NCI-H1105 (cell line): ENCODE measurements around the gene PDSS2.
"Not testable (repeated sequence)": the region's sequence is repeated elsewhere in the genome, so short reads cannot be mapped to it uniquely, and the experiment has no call there.

Experiments used
- DNase-seq: peaks from one replicate; lab custom pipeline; 2025; lab: John Stamatoyannopoulos, UW

PDSS2 gene, protein sequence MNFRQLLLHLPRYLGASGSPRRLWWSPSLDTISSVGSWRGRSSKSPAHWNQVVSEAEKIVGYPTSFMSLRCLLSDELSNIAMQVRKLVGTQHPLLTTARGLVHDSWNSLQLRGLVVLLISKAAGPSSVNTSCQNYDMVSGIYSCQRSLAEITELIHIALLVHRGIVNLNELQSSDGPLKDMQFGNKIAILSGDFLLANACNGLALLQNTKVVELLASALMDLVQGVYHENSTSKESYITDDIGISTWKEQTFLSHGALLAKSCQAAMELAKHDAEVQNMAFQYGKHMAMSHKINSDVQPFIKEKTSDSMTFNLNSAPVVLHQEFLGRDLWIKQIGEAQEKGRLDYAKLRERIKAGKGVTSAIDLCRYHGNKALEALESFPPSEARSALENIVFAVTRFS

GRCh38 chr6:107459283-107460082 lies at the start of gene PDSS2:
TSS of gene PDSS2 (minus strand) at chr6:107459564. CDS start at chr6:107459285, 279 bp downstream.
- peak; percentile 93 for DNase-seq

- no peak for DNase-seq
Measured at GRCh38 chr6:107506145-107506544, 46.8 kb upstream of the PDSS2 start.

- DNase-seq, result no peak
Measured at GRCh38 chr6:107504270-107505026, 45.1 kb upstream of the PDSS2 start.

DNA sequence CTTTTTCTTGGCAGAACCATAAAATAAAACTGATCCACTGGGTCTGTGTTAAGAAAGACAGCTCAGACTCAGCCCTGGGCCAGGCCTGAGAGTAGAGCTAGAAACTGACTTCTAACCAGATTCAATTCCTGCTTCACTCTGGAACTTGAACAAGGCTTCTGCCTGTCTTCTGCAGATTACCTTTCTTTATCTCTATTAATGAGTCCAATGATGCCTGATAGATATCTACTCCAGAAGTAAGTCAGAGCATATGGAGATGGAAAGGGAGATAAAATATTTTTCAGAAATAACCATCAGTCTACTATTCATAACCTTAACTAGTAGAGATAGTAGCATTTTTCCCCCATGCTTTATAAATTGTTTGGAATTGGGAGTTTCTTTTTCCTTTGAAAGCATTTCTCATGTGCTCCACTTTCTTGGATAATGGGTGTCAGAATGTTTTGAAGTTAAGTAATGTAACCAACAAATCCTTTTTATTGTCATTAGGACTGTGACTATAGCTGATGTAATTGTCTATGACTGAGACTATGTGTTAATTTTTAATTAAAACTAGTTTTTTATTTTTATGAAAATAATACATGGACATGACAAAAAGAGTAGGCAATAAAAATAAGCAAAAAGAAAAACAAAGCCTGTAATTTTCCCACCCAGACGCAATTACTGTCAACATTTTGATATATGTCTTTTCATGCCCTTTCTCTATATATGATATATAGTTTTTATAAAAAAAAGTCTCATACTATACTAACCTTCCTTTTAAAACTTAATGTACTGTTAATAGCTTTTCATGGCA lies 37.7 kb upstream of the PDSS2 start:
- DNase-seq, result no peak

GRCh38 chr6:107495971-107496370 lies 36.6 kb upstream of the PDSS2 start:
- DNase-seq, result no peak

- no peak for DNase-seq
Measured at GRCh38 chr6:107495196-107495643, 35.9 kb upstream of the PDSS2 start.

- peak; percentile 26 for DNase-seq
Measured at GRCh38 chr6:107493158-107494057, 34.0 kb upstream of the PDSS2 start.

DNA sequence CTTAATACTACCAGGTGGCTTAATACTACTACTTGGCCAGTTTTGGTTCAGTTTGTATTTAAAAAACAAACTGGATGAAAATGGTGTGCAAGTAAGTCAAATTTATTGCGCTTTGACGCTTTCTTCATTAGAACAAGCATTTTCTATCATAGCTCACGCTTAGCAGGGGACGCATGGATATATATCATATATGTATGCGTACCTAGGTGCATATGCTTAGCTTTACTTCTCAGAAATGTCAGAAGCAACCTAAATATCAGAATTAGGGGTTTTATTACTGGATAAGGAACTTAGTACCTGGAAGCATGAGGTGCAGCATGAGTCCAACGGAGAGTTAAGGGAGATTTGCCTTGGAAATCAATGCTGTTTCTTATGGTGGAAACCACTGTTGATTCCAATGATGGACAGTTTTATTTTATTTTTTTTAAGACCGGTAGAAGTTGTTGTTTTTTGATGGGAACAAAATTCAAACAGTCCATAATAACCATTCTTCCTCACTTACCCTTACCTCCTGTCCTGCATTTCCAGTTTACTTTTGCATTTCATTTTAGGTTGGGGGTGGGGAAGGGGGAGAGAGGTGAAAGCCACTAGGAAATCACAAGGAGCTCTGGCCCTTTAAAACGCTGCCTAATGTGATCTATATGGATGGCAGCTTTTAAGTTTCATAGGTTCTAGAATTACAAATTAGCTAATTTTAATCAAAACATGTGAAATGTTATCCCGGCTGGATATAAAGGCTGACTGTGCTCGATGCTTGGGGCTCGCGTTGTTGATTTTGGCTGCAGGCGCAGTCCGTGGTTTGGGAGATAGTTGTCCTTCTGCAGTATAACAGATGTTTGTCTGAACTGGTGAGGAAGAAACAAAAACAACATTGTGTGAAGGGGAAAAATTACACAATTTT lies 32.6 kb upstream of the PDSS2 start:
- DNase-seq, result peak; percentile 1

DNA sequence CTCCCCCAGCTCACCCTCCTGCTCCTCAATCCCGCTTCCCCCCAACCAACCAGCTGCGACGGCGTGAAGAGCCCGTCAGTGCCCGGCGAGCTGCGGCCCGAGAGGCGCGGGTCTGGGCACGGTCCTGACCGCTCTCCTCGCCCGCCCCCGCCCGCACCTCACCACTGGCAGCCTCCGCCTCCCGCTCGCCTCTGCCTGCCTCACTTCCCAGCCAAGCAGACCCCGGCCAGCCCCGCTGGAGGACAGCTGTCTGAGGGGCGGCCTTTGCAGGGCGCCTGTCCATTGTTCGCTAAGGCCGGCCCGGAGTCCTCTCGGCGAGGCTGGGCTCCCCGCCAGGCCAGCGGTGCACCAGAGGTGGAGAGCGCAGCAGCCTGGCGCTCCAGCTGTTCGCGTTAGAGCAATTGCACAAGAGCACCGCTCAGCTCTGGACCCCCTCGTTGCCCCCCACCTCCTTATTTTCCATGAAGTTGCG lies 31.8 kb upstream of the PDSS2 start:
- DNase-seq, result peak; percentile 27

DNA sequence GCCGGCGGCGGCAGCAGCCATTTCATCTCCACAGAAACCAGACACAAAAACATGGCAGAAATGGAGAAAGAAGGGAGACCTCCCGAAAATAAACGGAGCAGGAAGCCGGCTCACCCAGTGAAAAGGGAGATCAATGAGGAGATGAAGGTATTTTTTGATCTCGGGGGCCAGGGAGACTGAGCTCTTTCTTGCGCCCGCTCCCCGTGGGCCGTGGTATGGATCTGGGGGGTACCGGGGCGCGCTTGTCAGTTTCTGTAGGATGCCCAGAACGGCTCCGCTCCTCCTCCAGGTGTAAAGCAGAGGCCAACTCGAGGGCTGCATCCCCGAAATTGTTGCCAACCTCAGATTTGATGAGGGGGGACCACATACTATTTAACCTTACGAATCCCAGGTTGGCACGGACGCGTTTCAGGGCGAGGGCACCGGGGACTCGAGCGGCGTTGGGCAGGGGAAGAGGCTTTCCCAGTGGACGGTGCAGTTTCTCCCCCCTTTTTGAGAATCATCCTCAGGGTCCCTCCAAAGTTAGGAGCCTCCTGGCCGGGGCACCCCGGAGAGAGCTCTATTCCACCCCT lies 31.3 kb upstream of the PDSS2 start:
- DNase-seq, result peak; percentile 43

DNA sequence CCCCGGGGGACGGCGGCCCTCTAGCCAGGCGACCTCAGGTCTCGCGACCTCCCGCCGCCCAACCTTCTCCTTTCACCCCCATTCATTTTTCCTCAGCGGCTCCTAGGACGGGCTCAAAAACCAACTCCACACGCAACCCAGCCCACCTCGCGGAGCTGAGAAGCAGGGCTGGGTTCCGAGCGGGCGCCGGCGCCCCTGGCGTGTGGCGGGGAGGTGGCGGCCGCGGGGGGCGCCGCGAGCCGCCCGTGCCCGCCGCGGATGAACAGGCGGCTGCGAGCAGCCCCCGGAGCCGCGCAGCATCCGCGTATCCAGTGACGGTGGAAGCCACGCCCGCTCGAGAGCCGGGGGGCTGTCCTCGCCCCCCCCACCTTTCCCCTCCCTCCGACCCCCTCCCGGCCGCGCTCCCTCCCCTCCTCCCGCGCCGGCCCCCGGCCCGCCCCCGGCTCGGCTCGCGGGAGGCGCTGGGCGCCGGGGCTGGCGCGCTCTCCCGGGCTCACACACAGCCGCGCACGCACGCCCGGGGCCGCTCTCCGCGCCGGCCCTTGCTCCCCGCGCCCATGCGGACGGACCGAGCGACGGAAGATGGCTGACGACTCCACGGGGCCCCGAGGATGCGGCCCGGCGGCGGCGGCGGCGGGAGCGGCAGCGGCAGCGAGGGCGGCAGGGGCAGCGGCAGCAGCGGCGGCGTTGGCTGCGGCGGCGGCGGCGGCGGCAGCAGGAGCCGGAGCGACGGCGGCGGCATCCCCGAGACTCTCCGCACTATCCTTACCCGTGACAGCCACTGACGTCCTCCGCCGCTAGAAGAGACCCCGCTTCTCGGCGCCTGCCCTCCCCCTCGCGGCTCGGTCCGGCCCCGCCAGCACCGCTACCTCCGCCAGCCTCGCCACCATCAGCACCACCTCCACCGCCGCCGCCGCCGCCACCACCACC lies 30.5 kb upstream of the PDSS2 start, which contains the start of gene SOBP:
Gene SOBP, plus strand, starts transcription at position 482 of the 930 bp plus-strand sequence. CDS start 500 bp downstream, outside the sequence.
- DNase-seq, result peak; percentile 72

DNA sequence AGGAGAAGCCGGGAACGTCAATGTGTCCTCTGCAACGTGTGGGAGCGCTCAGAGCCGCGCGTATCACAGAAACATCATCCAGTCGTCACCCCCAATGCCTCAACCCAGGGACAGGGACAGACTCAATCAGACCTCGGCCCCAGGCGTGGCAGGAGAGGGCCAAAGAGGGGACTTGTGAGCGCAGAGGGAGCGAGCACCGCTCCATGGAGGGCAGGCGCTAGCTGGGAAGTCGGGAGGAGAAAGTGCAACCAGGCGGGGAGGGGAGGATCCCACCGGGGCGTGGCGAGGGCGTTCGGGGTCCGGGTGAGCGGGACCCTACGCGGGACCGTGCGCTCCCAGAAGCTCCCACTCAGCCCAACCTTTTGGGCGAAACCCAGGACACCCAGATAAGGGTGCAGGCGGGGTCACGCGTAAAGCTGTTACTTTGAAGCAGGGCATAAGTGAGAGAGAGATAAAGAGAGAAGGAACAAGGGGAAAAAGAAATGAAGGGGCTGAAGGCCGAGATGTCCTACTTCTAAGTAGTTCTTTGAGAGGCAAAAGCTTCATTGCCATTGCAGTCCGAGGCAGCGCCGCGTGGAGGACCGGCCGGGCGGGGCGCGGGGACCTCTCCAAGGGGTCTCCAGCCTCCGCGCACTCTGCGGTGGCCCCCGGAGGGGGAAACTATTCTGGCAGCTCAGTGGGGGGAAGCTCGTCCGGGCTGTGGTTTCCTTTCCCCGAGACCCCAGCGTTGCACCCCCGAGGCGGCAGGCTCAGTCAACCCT lies 29.7 kb upstream of the PDSS2 start:
- DNase-seq, result peak; percentile 39

- no peak for DNase-seq
Measured at GRCh38 chr6:107488174-107488874, 29.0 kb upstream of the PDSS2 start.

DNA sequence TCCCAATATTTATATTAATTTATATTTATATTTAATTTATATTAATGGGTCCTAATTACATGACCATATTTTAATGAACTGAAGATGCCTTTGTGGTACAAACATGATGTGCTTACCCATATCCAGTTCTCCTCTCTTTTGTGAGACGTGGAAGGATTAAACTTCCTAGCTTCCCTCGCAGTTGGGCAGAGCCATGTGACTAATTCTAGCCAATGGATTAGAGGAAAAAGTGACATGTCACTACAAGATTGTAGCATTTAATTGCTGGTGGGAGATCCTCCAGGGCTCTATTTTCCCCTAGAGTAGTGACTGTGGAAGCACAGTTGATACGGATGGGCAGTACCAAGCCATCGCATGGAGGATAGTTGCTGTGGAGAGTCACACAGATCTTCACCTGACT lies 25.8 kb upstream of the PDSS2 start:
- no peak for DNase-seq

DNA sequence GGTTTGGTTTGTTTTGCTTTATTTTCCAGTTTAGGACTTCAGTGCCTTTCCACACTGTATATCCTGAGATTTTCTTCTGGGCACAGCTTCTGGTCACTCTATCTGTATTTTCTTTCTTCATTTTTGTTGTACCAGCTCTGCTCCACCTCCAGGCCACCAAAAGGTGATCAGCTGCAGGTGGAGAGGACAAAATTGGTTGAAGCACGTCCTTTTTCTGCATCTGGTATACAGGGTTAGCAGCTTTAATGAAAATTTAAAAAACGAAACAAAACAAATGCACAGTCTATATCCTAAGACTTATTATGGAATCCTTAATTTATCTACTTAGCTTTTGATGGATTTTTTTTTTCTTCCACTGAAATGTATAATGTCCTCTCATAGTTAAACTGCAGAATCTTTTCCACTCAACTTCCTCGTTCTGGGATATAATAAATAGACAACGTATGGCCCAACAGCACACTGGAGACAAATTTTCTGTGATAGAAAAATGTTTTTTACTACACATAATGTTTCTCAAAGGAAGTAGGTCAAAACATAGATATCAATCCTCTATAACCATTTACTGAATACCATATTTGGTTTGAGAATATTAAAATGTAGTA lies 19.8 kb upstream of the PDSS2 start:
- DNase-seq, result no peak

DNA sequence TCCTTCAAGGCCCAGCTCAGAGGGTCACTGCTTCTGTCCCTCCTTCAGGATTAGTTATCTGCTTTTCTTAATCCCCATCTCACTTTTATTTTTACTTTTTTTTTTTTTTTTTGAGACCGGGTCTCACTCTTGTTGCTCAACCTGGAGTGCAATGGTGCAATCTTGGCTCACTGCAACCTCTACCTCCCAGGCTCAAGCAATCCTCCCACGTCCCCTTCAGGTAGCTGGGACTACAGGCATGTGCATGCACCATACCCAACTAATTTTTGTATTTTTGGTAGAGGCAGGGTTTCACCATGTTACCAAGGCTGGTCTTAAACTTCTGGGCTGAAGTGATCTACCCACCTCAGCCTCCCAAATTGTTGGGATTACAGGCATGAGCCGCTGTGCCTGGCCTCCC lies 16.5 kb upstream of the PDSS2 start:
- DNase-seq, result not testable (repeated sequence)
